T-helper 2 cell (primary cell): Measurements from ENCODE around the gene NKAIN2.
"Not testable (repeated sequence)": the region's sequence is repeated elsewhere in the genome, so short reads cannot be mapped to it uniquely, and the experiment has no call there.

Experiments
- DNase-seq, 5 experiments: peaks; one replicate each; pipeline versions ENCODE4 v3.0.0 to v3.0.0-alpha.2; 2012 to 2022

NKAIN2 gene

GRCh38 chr6:124535299-124535698 is 731.6 kb downstream of the NKAIN2 start:
- no peak for DNase-seq

GRCh38 chr6:124535746-124536145 is 732.1 kb downstream of the NKAIN2 start:
- no peak for DNase-seq

- DNase-seq: no peak
Measured at GRCh38 chr6:124536157-124536841, 732.6 kb downstream of the NKAIN2 start.

- no peak for DNase-seq
Measured at GRCh38 chr6:124536842-124537191, 733.2 kb downstream of the NKAIN2 start.

- DNase-seq: no peak
Measured at GRCh38 chr6:124539096-124539495, 735.4 kb downstream of the NKAIN2 start.

- DNase-seq: no peak
Measured at GRCh38 chr6:124541573-124541972, 737.9 kb downstream of the NKAIN2 start.

GRCh38 chr6:124546601-124547000 is 742.9 kb downstream of the NKAIN2 start:
- DNase-seq: no peak

GRCh38 chr6:124551711-124552233 is 748.1 kb downstream of the NKAIN2 start:
- DNase-seq: no peak

- DNase-seq: no peak
Measured at GRCh38 chr6:124557873-124558272, 754.2 kb downstream of the NKAIN2 start.

GRCh38 chr6:124560078-124560477 is 756.4 kb downstream of the NKAIN2 start:
- DNase-seq: not testable (repeated sequence)

GRCh38 chr6:124560873-124561567 is 757.4 kb downstream of the NKAIN2 start:
- DNase-seq: no peak

GRCh38 chr6:124561635-124562130 is 758.0 kb downstream of the NKAIN2 start:
- no peak for DNase-seq

GRCh38 chr6:124564125-124564524 is 760.5 kb downstream of the NKAIN2 start:
- DNase-seq: not testable (repeated sequence)

GRCh38 chr6:124567401-124567800 is 763.7 kb downstream of the NKAIN2 start:
- no peak for DNase-seq

GRCh38 chr6:124573953-124574352 is 770.3 kb downstream of the NKAIN2 start:
- no peak for DNase-seq

- no peak for DNase-seq
Measured at GRCh38 chr6:124577734-124578281, 774.1 kb downstream of the NKAIN2 start.

- DNase-seq: no peak
Measured at GRCh38 chr6:124590001-124590400, 786.3 kb downstream of the NKAIN2 start.

GRCh38 chr6:124599656-124600055 is 796.0 kb downstream of the NKAIN2 start:
- DNase-seq: no peak

GRCh38 chr6:124604719-124605118 is 801.1 kb downstream of the NKAIN2 start:
- DNase-seq: no peak

GRCh38 chr6:124607119-124607627 is 803.5 kb downstream of the NKAIN2 start:
- no peak for DNase-seq

GRCh38 chr6:124613031-124613430 is 809.4 kb downstream of the NKAIN2 start:
- no peak for DNase-seq

- no peak for DNase-seq
Measured at GRCh38 chr6:124622351-124622750, 818.7 kb downstream of the NKAIN2 start.

GRCh38 chr6:124633655-124634054 is 830.0 kb downstream of the NKAIN2 start:
- DNase-seq: no peak

GRCh38 chr6:124640432-124640831 is 836.8 kb downstream of the NKAIN2 start:
- no peak for DNase-seq
